Measurements from ENCODE around the gene C1orf232.

The C1orf232 gene

GRCh38 chr1:26122988-26123973, 45.5 kb downstream of the C1orf232 start:
- no peak for DNase-seq

DNA sequence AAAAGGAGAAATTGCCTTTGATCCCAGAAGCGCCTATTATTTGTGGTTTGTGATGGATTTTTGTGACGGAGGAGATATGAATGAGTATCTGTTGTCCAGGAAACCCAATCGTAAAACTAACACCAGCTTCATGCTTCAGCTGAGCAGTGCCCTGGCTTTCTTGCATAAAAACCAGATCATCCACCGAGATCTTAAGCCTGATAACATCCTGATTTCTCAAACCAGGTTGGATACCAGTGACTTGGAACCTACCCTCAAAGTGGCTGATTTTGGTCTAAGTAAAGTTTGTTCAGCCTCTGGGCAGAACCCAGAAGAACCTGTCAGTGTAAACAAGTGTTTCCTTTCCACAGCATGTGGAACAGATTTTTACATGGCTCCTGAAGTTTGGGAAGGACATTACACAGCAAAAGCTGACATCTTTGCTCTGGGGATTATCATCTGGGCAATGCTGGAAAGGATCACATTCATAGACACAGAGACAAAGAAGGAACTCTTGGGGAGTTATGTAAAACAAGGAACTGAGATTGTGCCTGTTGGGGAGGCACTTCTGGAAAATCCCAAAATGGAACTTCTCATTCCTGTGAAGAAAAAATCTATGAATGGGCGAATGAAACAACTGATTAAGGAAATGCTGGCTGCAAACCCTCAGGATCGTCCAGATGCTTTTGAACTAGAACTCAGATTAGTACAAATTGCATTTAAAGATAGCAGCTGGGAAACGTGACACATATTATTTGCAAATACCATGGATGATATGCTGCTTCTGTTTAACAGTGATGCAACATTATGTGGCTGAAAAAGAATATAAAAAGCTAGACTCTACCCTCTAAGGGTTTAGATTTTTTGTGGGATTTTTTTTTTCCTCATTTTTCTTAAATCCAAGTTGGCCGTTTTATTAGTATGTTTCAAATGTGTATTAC, 46.6 kb downstream of the C1orf232 start:
- no peak for DNase-seq

GRCh38 chr1:26119892-26120608, 48.7 kb downstream of the C1orf232 start:
- no peak for DNase-seq

DNA sequence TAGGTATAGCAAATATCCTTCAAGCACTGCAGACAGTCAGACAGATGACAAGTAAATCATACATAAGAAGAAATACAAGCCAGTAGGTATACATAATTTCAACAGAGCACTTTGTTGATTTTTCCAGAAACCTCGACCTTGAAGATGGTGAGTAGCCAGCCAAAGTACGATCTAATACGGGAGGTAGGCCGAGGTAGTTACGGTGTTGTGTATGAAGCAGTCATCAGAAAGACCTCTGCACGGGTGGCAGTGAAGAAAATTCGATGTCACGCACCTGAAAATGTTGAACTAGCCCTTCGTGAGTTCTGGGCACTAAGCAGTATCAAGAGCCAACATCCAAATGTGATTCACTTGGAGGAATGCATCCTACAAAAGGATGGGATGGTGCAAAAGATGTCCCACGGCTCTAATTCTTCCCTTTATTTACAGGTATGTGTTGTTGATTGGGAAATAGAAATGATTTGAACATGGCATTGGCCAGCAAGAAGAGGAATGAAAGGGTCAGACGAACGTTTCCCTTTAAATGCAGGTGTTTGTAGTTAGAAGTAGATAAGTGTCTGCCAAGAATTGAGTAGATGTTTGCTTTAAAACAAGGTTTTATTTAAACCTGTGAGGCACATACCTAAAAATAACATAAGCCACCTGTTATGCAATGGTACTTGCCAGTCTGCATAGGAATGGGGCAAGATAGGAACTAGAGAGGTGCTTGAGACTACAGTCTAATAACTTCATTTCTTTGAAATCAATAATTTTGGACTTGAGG, 54.4 kb downstream of the C1orf232 start:
- DNase-seq, result no peak
